Endothelial cell of umbilical vein (primary cell): Measurements from ENCODE around the gene CAMTA2. TPM values are rescaled to one million over a fixed set of nuclear protein-coding genes. Genes with fewer than 3 reads are reported as not detected.

Experiments
- BruUV-seq: library from RNA; stranded (reverse); fragments of 400-500 nt; replicated peaks from 2 replicates; lab custom pipeline; 2021; lab: Mats Ljungman, UMichigan
- CTCF ChIA-PET: fragments of 300-600, 350-600 bp; sonication (Branson Sonifier 250); formaldehyde crosslinking; loops from one replicate; lab custom pipeline; 2021; ENCODE audit warnings: antibody characterized with exemption, inconsistent platforms; lab: Charles Lee
- POLR2A ChIA-PET: fragments of 300-600, 350-600 bp; sonication (Branson Sonifier 250); formaldehyde crosslinking; loops from one replicate; lab custom pipeline; 2021; ENCODE audit warnings: antibody characterized with exemption, inconsistent platforms; lab: Charles Lee
- DNase-seq: peaks from one replicate; pipeline ENCODE4 v3.0.0-alpha.2; 2011; ENCODE audit warnings: low read depth, low spot score
- FAIRE-seq: peaks from 2 replicates; lab custom pipeline; 2011; peaks lifted over from hg19 to GRCh38; lab: Jason Lieb, UNC
- H2AFZ ChIP-seq: 2 replicates; pipeline ENCODE4 v1.6.0; 2012; ENCODE audit warnings: low read depth, low read length, control low read depth, inconsistent platforms
- H3K27ac ChIP-seq: 2 replicates; pipeline ENCODE4 v1.5.1; 2011; ENCODE audit warnings: low read depth, mild to moderate bottlenecking, control low read depth, low read length, moderate library complexity; ENCODE audit not compliant: insufficient read depth
- H3K27me3 ChIP-seq, 2 experiments: 2 replicates each; pipeline versions ENCODE4 v1.6.0 to v1.6.1; 2011; ENCODE audit warnings: low read length in 2 of 2, mixed read lengths in 1 of 2; ENCODE audit not compliant: control insufficient read depth in 2 of 2, insufficient read depth in 2 of 2
- H3K36me3 ChIP-seq, 2 experiments: 2 replicates in 1 of 2; 3 replicates in 1 of 2; pipeline ENCODE4 v1.5.1; 2011; ENCODE audit warnings: low read length in 2 of 2, mild to moderate bottlenecking in 1 of 2, moderate library complexity in 1 of 2; ENCODE audit not compliant: control insufficient read depth in 2 of 2, insufficient read depth in 2 of 2; ENCODE audit errors: extremely low read depth in 1 of 2
- H3K4me1 ChIP-seq: 3 replicates; pipeline ENCODE4 v1.5.1; 2011; ENCODE audit warnings: mild to moderate bottlenecking, low read length; ENCODE audit not compliant: control insufficient read depth, insufficient read depth; ENCODE audit errors: extremely low read depth
- H3K4me2 ChIP-seq: 2 replicates; pipeline ENCODE4 v1.6.1; 2011; ENCODE audit warnings: low read length, control low read depth, mixed read lengths; ENCODE audit not compliant: insufficient read depth
- H3K4me3 ChIP-seq, 3 experiments: fragments of 200-600 bp in 1 of 3; sonication (generic), shearing (Covaris generic) in 1 of 3; replicated peaks in 1 of 3; 2 replicates each; pipeline ENCODE4 v1.5.1; 2011 to 2016; ENCODE audit warnings: control low read depth in 3 of 3, low read length in 3 of 3, mild to moderate bottlenecking in 2 of 3, inconsistent platforms in 1 of 3, low read depth in 1 of 3, moderate library complexity in 1 of 3; ENCODE audit not compliant: insufficient read depth in 1 of 3
- H3K79me2 ChIP-seq: 2 replicates; pipeline ENCODE4 v1.6.0; 2012; ENCODE audit warnings: low read length, inconsistent platforms; ENCODE audit not compliant: control insufficient read depth, insufficient read depth
- H3K9ac ChIP-seq: replicated peaks from 2 replicates; pipeline ENCODE3; 2011; ENCODE audit warnings: low read length, control low read depth; ENCODE audit not compliant: insufficient read depth; ENCODE audit errors: extremely low read depth
- H3K9me1 ChIP-seq: replicated peaks from 3 replicates; pipeline ENCODE4 v1.6.0; 2011; ENCODE audit warnings: mild to moderate bottlenecking, low read length; ENCODE audit not compliant: control insufficient read depth, insufficient read depth; ENCODE audit errors: extremely low read depth
- H3K9me3 ChIP-seq: replicated peaks from 2 replicates; pipeline ENCODE4 v1.5.1; 2012; ENCODE audit warnings: low read length, inconsistent platforms; ENCODE audit not compliant: control insufficient read depth, insufficient read depth
- H4K20me1 ChIP-seq: replicated peaks from 2 replicates; pipeline ENCODE3; 2011; ENCODE audit warnings: mild to moderate bottlenecking, low read length; ENCODE audit not compliant: control insufficient read depth, insufficient read depth; ENCODE audit errors: extremely low read depth
- JUN ChIP-seq: IDR thresholded peaks from 2 replicates; pipeline ENCODE4 v1.6.1; 2011; ENCODE audit warnings: borderline replicate concordance, low read depth; ENCODE audit not compliant: insufficient read length, insufficient read depth
- dilution Hi-C: fragments of 300-500 bp; cut with MboI; formaldehyde crosslinking; loops from one replicate; pipeline ENCODE4 v1.15.0; 2019; ENCODE audit warnings: low sequenced_read_pairs; ENCODE audit not compliant: extremely low pct_ligation_motif_present
- intact Hi-C: fragments of 100-400 bp; cut with micrococcal nuclease; formaldehyde crosslinking; loops from one replicate; pipeline ENCODE4 v1.10.0; 2022
- polyA plus RNA-seq, 4 experiments: library from polyadenylated mRNA; depleted of rRNA in 3 of 4; stranded (reverse) in 3 of 4; unstranded in 1 of 4; fragments of >200 nt; gene quantifications; 2 replicates each; pipeline versions ENCODE4 v1.2.1 to v1.2.3, GENCODE V29; 2011 to 2012; ENCODE audit warnings: missing spikeins in 1 of 4
- total RNA-seq: library from RNA; stranded (reverse); gene quantifications from 2 replicates; pipeline ENCODE4 v1.2.3, GENCODE V29; 2021
- TF ChIP-seq, protein P1 (sequence below): IDR thresholded peaks from 2 replicates; pipeline ENCODE4 v1.6.1; 2011; ENCODE audit not compliant: insufficient read depth, insufficient read length
- TF ChIP-seq, protein P2 (sequence below), 2 donors: IDR thresholded peaks; 1 replicate in 1 of 2; 2 replicates in 1 of 2; pipeline ENCODE4 v1.5.1; 2011; ENCODE audit warnings: low read length in 2 of 2, mild to moderate bottlenecking in 2 of 2, moderate library complexity in 2 of 2, control low read depth in 1 of 2, inconsistent platforms in 1 of 2, low read depth in 1 of 2; ENCODE audit not compliant: insufficient read depth in 1 of 2; ENCODE audit errors: extremely low read depth in 1 of 2

Gene CAMTA2
- total and polyA plus RNA-seq, 2 donors (not counting 3 experiments of a cell fraction or from before 2014, with no cell fraction given), result 33.8 to 51.0 TPM

DNA sequence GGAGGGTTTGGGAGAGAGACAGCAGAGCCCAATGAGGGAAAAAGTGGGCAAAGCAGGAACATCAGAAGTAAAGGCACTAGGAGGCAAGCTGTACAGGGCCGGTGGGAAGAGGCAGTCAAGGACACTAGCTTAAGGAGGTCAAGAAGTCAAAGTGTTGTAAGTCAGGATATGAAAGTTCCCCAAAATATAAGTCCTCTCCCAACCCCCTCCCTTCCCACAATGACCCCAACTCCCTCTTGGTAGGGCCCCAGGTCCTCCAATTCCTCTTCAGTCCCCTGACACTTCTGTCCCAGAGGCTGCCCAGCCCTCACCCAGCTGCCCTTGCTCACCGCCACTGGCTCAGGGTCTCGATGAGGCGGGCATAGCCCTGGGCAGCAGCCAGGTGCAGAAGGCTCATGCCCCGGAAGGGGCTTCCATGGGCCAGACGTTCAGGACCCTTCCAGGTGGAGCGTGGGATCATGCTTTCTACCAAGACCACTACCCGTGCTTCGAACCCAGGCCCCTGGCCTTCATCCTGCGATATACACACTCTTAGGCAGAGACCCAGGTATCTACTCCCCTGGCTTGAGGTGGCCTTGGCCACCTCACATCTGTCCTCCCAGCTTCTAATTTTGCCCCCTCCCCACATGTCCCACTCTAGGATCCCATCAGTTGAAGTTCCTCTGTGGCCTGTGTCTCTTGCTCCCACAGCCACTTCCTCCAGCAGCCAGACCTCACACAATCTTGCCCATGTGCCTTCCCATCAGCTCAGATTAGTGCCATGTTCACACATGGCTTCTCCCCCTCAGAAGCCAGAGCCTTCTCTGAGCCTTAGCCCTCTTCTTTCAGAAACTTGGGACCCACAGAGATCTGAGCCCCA, 14.0 kb downstream of the CAMTA2 start:
- no peak overlapping the region for H3K9ac ChIP-seq
- DNase-seq (no peak), FAIRE-seq (no peak)
- H3K79me2 ChIP-seq, result peaks cover 4% of the 10 kb centered on the region
- intact Hi-C loops, result no loop called here
- peaks cover 23 to 53% of the 10 kb centered on the region in 2 experiments for H3K36me3 ChIP-seq
- BruUV-seq, result no TSS peak
- dilution Hi-C loops, result no loop called here
- no peak overlapping the region for H3K4me3 ChIP-seq
- peaks cover 10% of the 10 kb centered on the region for H3K4me1 ChIP-seq
- no peak overlapping the region for H2AFZ ChIP-seq
- H3K9me1 ChIP-seq, result no peaks in the 10 kb centered on the region
- no peaks in the 10 kb centered on the region for H3K9me3 ChIP-seq
- CTCF ChIA-PET, result interaction anchor here (1.1 kb wide), 1 partner anchor 89 kb away, joined by 3 read pairs; no protein-coding TSS in a partner anchor
- H3K4me2 ChIP-seq, result no peak overlapping the region
- TF ChIP-seq JUN, result no peak
- POLR2A ChIA-PET, result no interaction called here
- H3K27me3 ChIP-seq, result no peaks in the 10 kb centered on the region
- no peaks in the 10 kb centered on the region for H4K20me1 ChIP-seq
- no peak overlapping the region for H3K27ac ChIP-seq

DNA sequence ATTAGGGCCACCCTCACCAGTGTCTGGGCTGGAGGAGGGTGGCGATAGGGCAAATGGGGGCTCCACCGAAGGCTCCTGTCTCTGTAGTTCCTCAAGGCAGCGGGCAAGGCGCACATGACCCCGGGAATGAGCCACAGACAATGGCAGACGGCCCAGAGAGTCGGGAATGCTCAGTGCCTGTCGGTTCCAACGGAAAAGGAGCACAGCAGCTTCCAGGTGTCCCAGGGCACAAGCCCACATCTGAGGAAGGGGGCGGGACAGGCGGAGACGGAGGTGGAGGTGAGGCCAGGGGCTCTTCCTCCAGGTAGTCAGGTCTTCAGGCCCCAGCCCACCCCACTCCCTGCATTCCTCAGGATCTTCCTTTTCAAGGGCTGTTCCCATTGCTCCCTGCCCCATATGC, 14.7 kb downstream of the CAMTA2 start:
- Histone ChIP-seq H3K79me2 (peaks cover 4% of the 10 kb centered on the region), H3K27ac (no peak overlapping the region), H2AFZ (no peak overlapping the region), H3K27me3 (no peaks in the 10 kb centered on the region), H3K4me2 (no peak overlapping the region), H3K4me1 (peaks cover 16% of the 10 kb centered on the region), H3K9me3 (no peaks in the 10 kb centered on the region), H4K20me1 (no peaks in the 10 kb centered on the region), H3K9me1 (no peaks in the 10 kb centered on the region), H3K4me3 (no peak overlapping the region), H3K9ac (no peak overlapping the region), H3K36me3 (peaks cover 17 to 46% of the 10 kb centered on the region in 2 experiments)
- dilution Hi-C loops (no loop called here), intact Hi-C loops (no loop called here)
- CTCF ChIA-PET, result no interaction called here
- TF ChIP-seq, protein P1, sequence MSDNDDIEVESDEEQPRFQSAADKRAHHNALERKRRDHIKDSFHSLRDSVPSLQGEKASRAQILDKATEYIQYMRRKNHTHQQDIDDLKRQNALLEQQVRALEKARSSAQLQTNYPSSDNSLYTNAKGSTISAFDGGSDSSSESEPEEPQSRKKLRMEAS, result no peak
- TF ChIP-seq, protein P2, sequence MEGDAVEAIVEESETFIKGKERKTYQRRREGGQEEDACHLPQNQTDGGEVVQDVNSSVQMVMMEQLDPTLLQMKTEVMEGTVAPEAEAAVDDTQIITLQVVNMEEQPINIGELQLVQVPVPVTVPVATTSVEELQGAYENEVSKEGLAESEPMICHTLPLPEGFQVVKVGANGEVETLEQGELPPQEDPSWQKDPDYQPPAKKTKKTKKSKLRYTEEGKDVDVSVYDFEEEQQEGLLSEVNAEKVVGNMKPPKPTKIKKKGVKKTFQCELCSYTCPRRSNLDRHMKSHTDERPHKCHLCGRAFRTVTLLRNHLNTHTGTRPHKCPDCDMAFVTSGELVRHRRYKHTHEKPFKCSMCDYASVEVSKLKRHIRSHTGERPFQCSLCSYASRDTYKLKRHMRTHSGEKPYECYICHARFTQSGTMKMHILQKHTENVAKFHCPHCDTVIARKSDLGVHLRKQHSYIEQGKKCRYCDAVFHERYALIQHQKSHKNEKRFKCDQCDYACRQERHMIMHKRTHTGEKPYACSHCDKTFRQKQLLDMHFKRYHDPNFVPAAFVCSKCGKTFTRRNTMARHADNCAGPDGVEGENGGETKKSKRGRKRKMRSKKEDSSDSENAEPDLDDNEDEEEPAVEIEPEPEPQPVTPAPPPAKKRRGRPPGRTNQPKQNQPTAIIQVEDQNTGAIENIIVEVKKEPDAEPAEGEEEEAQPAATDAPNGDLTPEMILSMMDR (IDR thresholded peaks at IDR 0.05; ENCODE audit: extremely low read depth in 1 of 2, insufficient read depth in 1 of 2, low read depth in 1 of 2, low read length in 2 of 2), result no peak
- no TSS peak for BruUV-seq
- POLR2A ChIA-PET, result no interaction called here
- FAIRE-seq (no peak), DNase-seq (no peak)
